NCI-H2081 (cell line): ENCODE data around the gene UNC119B.

Source experiments
- DNase-seq, 2 experiments: peaks; one replicate each; lab custom pipeline; 2025; lab: John Stamatoyannopoulos, UW

UNC119B gene

DNA sequence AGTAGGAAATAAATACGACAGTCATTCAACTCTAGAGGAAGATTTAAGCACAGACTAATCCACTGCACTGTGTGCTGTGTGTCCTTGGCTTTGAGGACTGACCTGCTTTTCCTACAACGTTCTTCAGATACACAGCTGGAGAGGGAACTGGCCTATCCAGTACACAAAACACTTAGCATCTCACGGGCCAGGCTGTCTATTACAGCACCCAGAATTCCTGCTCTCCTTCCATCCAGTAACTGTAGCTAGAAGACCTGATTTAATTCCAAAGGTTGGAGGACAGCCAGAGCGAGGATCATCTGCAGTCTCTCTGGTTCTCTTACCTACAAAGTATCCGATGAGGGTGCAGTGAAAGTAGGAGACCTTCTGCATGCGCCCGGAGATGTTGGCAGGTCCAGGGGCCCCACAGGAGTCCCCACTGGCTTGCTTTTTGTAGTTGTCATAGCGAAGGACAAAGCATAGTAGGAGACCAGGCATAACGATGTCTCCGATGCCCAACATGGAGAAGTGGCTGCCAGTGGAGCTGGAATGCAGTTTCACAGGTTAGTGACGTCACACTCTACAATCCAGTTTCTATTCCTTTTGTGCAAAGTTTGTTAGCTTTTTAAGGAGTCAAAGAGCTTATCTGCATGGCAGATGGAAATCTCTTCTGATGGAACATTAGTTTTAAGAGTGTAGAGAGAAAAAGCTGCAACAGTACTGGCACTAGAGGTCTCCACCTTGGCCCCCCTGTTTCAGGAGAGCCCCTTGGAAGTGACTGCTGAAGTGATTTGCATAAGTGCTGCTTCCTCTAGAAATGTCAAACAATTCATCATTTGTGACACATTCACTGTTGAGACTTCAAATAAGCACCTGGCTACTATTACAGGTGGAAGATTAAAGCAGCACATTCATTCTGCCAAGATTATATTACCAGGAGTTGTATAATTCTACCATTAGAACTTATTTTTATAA lies 57.1 kb downstream of the UNC119B start:
- DNase-seq, result no peak

GRCh38 chr12:120771097-120771496 lies 60.8 kb downstream of the UNC119B start:
- DNase-seq, result no peak
